Stimulated activated CD8-positive, alpha-beta memory T cell treated with anti-CD3 and anti-CD28 coated beads, Interleukin-7, amount 100 ng/mL, for 1 hour (primary cell): ENCODE data around the gene LMO4.

ENCODE experiments used
- DNase-seq, 2 donors: peaks; one replicate each; pipeline ENCODE4 v3.0.0-alpha.2; 2020; ENCODE audit warnings: low read depth in 2 of 2

The LMO4 gene

GRCh38 chr1:87328272-87329050 is at the start of gene LMO4:
Gene LMO4 (plus strand): TSS chr1:87328880. CDS start chr1:87332016, 3,136 bp downstream.
- DNase-seq, result peak; percentile 58 to 66

GRCh38 chr1:87279536-87279875 is 49.2 kb upstream of the LMO4 start:
- DNase-seq, result no peak

- DNase-seq, result no peak
Measured at GRCh38 chr1:87279966-87280535, 48.6 kb upstream of the LMO4 start.

- no peak for DNase-seq
Measured at GRCh38 chr1:87284456-87285240, 44.0 kb upstream of the LMO4 start.

GRCh38 chr1:87291107-87291506 is 37.6 kb upstream of the LMO4 start:
- DNase-seq, result no peak

- peak; percentile 24 to 46 for DNase-seq
Measured at GRCh38 chr1:87292684-87293493, 35.8 kb upstream of the LMO4 start.

GRCh38 chr1:87294633-87295032 is 34.0 kb upstream of the LMO4 start:
- DNase-seq, result no peak

- no peak for DNase-seq
Measured at GRCh38 chr1:87295445-87296110, 33.1 kb upstream of the LMO4 start.

- DNase-seq, result no peak
Measured at GRCh38 chr1:87296206-87296605, 32.5 kb upstream of the LMO4 start.

- DNase-seq, result no peak
Measured at GRCh38 chr1:87299661-87300060, 29.0 kb upstream of the LMO4 start.

GRCh38 chr1:87300628-87301027 is 28.1 kb upstream of the LMO4 start:
- DNase-seq, result no peak

GRCh38 chr1:87305151-87305550 is 23.5 kb upstream of the LMO4 start:
- no peak for DNase-seq

GRCh38 chr1:87305762-87306161 is 22.9 kb upstream of the LMO4 start:
- DNase-seq, result no peak

- DNase-seq, result no peak
Measured at GRCh38 chr1:87307306-87307705, 21.4 kb upstream of the LMO4 start.

- no peak for DNase-seq
Measured at GRCh38 chr1:87307931-87308330, 20.7 kb upstream of the LMO4 start.

- no peak for DNase-seq
Measured at GRCh38 chr1:87314091-87314490, 14.6 kb upstream of the LMO4 start.

- no peak for DNase-seq
Measured at GRCh38 chr1:87318056-87318650, 10.5 kb upstream of the LMO4 start.

- DNase-seq, result no peak
Measured at GRCh38 chr1:87318806-87319205, 9.9 kb upstream of the LMO4 start.

- DNase-seq, result no peak
Measured at GRCh38 chr1:87325982-87326738, 2.5 kb upstream of the LMO4 start.
